Keratinocyte (primary cell): ENCODE data around the gene LTF. TPM values are rescaled to one million over a fixed set of nuclear protein-coding genes. Genes with fewer than 3 reads are reported as not detected.
A peak's percentile ranks its signal among the peaks of the same experiment; 100 is the strongest.

Experiments
- DNase-seq: peaks from one replicate; pipeline ENCODE4 v3.0.0-alpha.2; 2011; ENCODE audit warnings: low read depth, missing footprints, low spot score
- FAIRE-seq: peaks from 2 replicates; lab custom pipeline; 2011; peaks lifted over from hg19 to GRCh38; lab: Jason Lieb, UNC
- H2AFZ ChIP-seq: 2 replicates; pipeline ENCODE4 v1.6.0; 2012; ENCODE audit warnings: low read length, control low read depth, inconsistent platforms; ENCODE audit not compliant: control insufficient read depth
- H3K27ac ChIP-seq: 2 replicates; pipeline ENCODE4 v1.5.1; 2011; ENCODE audit warnings: low read length; ENCODE audit not compliant: control insufficient read depth, insufficient read depth
- H3K27me3 ChIP-seq: 3 replicates; pipeline ENCODE4 v1.6.0; 2011; ENCODE audit warnings: low read length; ENCODE audit not compliant: control insufficient read depth, insufficient read depth; ENCODE audit errors: extremely low read depth
- H3K36me3 ChIP-seq, 2 experiments: 2 replicates in 1 of 2; 3 replicates in 1 of 2; pipeline ENCODE4 v1.5.1; 2011; ENCODE audit warnings: low read length in 2 of 2, mild to moderate bottlenecking in 1 of 2; ENCODE audit not compliant: control insufficient read depth in 2 of 2, insufficient read depth in 2 of 2; ENCODE audit errors: extremely low read depth in 1 of 2
- H3K4me1 ChIP-seq: 3 replicates; pipeline ENCODE4 v1.5.1; 2011; ENCODE audit warnings: low read length; ENCODE audit not compliant: control insufficient read depth, insufficient read depth; ENCODE audit errors: extremely low read depth
- H3K4me2 ChIP-seq: 3 replicates; pipeline ENCODE4 v1.6.0; 2011; ENCODE audit warnings: low read depth, low read length; ENCODE audit not compliant: control insufficient read depth, insufficient read depth; ENCODE audit errors: extremely low read depth
- H3K4me3 ChIP-seq, 3 experiments: fragments of 200-600 bp in 1 of 3; sonication (generic) in 1 of 3; 2 replicates in 2 of 3; 3 replicates in 1 of 3; pipeline ENCODE4 v1.5.1; 2011 to 2016; ENCODE audit warnings: low read length in 3 of 3, mild to moderate bottlenecking in 3 of 3, control low read depth in 2 of 3, inconsistent platforms in 1 of 3, low read depth in 1 of 3, mixed read lengths in 1 of 3, mixed run types in 1 of 3, moderate library complexity in 1 of 3; ENCODE audit not compliant: control insufficient read depth in 2 of 3, insufficient read depth in 2 of 3; ENCODE audit errors: extremely low read depth in 1 of 3
- H3K79me2 ChIP-seq: 2 replicates; pipeline ENCODE4 v1.6.0; 2012; ENCODE audit warnings: low read length; ENCODE audit not compliant: control insufficient read depth, insufficient read depth
- H3K9ac ChIP-seq: 3 replicates; pipeline ENCODE4 v1.6.0; 2011; ENCODE audit warnings: low read length; ENCODE audit not compliant: control insufficient read depth, insufficient read depth; ENCODE audit errors: extremely low read depth
- H3K9me1 ChIP-seq: 3 replicates; pipeline ENCODE4 v1.6.0; 2011; ENCODE audit warnings: low read length; ENCODE audit not compliant: control insufficient read depth, insufficient read depth; ENCODE audit errors: extremely low read depth
- H3K9me3 ChIP-seq: 2 replicates; pipeline ENCODE4 v1.5.1; 2012; ENCODE audit warnings: low read depth, low read length; ENCODE audit not compliant: control insufficient read depth
- H4K20me1 ChIP-seq: 3 replicates; pipeline ENCODE4 v1.6.0; 2011; ENCODE audit warnings: low read length; ENCODE audit not compliant: control insufficient read depth, insufficient read depth; ENCODE audit errors: extremely low read depth
- CTCF ChIP-seq, 3 experiments: IDR thresholded peaks in 1 of 3; conservative IDR thresholded peaks in 1 of 3; optimal IDR thresholded peaks in 1 of 3; 2 replicates in 2 of 3; 3 replicates in 1 of 3; pipeline versions ENCODE3 to v1.5.1; 2011; ENCODE audit warnings: low read length in 3 of 3, mild to moderate bottlenecking in 3 of 3, moderate library complexity in 2 of 3, control low read depth in 1 of 3, inconsistent platforms in 1 of 3; ENCODE audit not compliant: insufficient read depth in 2 of 3; ENCODE audit errors: extremely low read depth in 1 of 3
- EZH2 ChIP-seq: IDR thresholded peaks from one replicate; pipeline ENCODE4 v1.6.1; 2012; ENCODE audit warnings: inconsistent platforms, mild to moderate bottlenecking, low read length, moderate library complexity
- dilution Hi-C: fragments of 300-500 bp; cut with MboI; formaldehyde crosslinking; loops from one replicate; pipeline ENCODE4 v1.7.0; 2020; ENCODE audit warnings: low sequenced_read_pairs; ENCODE audit not compliant: extremely low pct_ligation_motif_present
- polyA plus RNA-seq, 5 experiments: library from polyadenylated mRNA; depleted of rRNA in 3 of 5; stranded (reverse) in 3 of 5; stranded (forward) in 1 of 5; unstranded in 1 of 5; fragments of >200 nt; gene quantifications; 1 replicate in 1 of 5; 2 replicates in 3 of 5; 3 replicates in 1 of 5; pipeline versions ENCODE4 v1.2.1 to v1.2.3, GENCODE V29; 2011 to 2012; ENCODE audit warnings: missing spikeins in 2 of 5, low read depth in 1 of 5, low replicate concordance in 1 of 5

The LTF gene
- polyA plus RNA-seq, 1 donor (not counting 4 experiments of a cell fraction or from before 2014, with no cell fraction given) = not detected

GRCh38 chr3:46501702-46502101 lies 37.0 kb upstream of the LTF start:
- H2AFZ ChIP-seq = no peak overlapping the region
- FAIRE-seq = no peak
- no peaks in the 10 kb centered on the region for H3K9me3 ChIP-seq
- H3K27ac ChIP-seq = no peak overlapping the region
- dilution Hi-C loops = no loop called here
- H3K79me2 ChIP-seq = no peaks in the 10 kb centered on the region
- no peak overlapping the region for H3K4me3 ChIP-seq
- H3K9me1 ChIP-seq = no peaks in the 10 kb centered on the region
- no peak overlapping the region for H3K4me2 ChIP-seq
- DNase-seq = no peak
- no peak for TF ChIP-seq CTCF (optimal IDR thresholded peaks at IDR 0.05 in 1 of 3, IDR thresholded peaks at IDR 0.05 in 1 of 3, conservative IDR thresholded peaks at IDR 0.05 in 1 of 3; ENCODE audit: extremely low read depth in 1 of 3, insufficient read depth in 2 of 3, low read length in 3 of 3)
- no peak for TF ChIP-seq EZH2
- no peaks in the 10 kb centered on the region for H3K36me3 ChIP-seq
- H3K27me3 ChIP-seq = no peaks in the 10 kb centered on the region
- H4K20me1 ChIP-seq = no peaks in the 10 kb centered on the region
- H3K9ac ChIP-seq = no peak overlapping the region
- peaks cover 7% of the 10 kb centered on the region for H3K4me1 ChIP-seq

GRCh38 chr3:46500656-46501635 lies 36.2 kb upstream of the LTF start:
- H3K9ac ChIP-seq = no peak overlapping the region
- H2AFZ ChIP-seq = no peak overlapping the region
- no peak overlapping the region for H3K4me3 ChIP-seq
- H3K9me3 ChIP-seq = no peaks in the 10 kb centered on the region
- no peak overlapping the region for H3K27ac ChIP-seq
- no peaks in the 10 kb centered on the region for H3K79me2 ChIP-seq
- H3K27me3 ChIP-seq = no peaks in the 10 kb centered on the region
- H3K9me1 ChIP-seq = no peaks in the 10 kb centered on the region
- TF ChIP-seq EZH2 (no peak), CTCF (optimal IDR thresholded peaks at IDR 0.05 in 1 of 3, IDR thresholded peaks at IDR 0.05 in 1 of 3, conservative IDR thresholded peaks at IDR 0.05 in 1 of 3; ENCODE audit: extremely low read depth in 1 of 3, insufficient read depth in 2 of 3, low read length in 3 of 3) (no peak)
- H4K20me1 ChIP-seq = no peaks in the 10 kb centered on the region
- peak; percentile 81 for FAIRE-seq
- no peak overlapping the region for H3K4me2 ChIP-seq
- dilution Hi-C loops = no loop called here
- no peak for DNase-seq
- H3K4me1 ChIP-seq = peaks cover 13% of the 10 kb centered on the region
- no peaks in the 10 kb centered on the region for H3K36me3 ChIP-seq
